Mononuclear cell (primary cell): Measurements from ENCODE around the gene TMEM9B. TPM values are rescaled to one million over a fixed set of nuclear protein-coding genes. Genes with fewer than 3 reads are reported as not detected.
"Not testable (repeated sequence)": the region's sequence is repeated elsewhere in the genome, so short reads cannot be mapped to it uniquely, and the experiment has no call there.

Experiments used
- H3K27me3 ChIP-seq: 2 replicates; pipeline ENCODE4 v1.6.0; 2011; ENCODE audit warnings: low read length, control low read depth; ENCODE audit not compliant: insufficient read depth
- H3K4me1 ChIP-seq: 2 replicates; pipeline ENCODE4 v1.5.1; 2011; ENCODE audit warnings: mild to moderate bottlenecking, low read length, control low read depth; ENCODE audit not compliant: insufficient read depth
- H3K4me3 ChIP-seq: 2 replicates; pipeline ENCODE4 v1.5.1; 2011; ENCODE audit warnings: mild to moderate bottlenecking, low read length, moderate library complexity
- H3K9me3 ChIP-seq: 2 replicates; pipeline ENCODE4 v1.5.1; 2011; ENCODE audit warnings: low read depth, mild to moderate bottlenecking, control low read depth, low read length
- total RNA-seq: library from RNA; depleted of rRNA; stranded (reverse); fragments of >200 nt; gene quantifications from one replicate; pipeline ENCODE4 v1.2.3, GENCODE V29; 2012

The TMEM9B gene
- 40.9 TPM for total RNA-seq

DNA sequence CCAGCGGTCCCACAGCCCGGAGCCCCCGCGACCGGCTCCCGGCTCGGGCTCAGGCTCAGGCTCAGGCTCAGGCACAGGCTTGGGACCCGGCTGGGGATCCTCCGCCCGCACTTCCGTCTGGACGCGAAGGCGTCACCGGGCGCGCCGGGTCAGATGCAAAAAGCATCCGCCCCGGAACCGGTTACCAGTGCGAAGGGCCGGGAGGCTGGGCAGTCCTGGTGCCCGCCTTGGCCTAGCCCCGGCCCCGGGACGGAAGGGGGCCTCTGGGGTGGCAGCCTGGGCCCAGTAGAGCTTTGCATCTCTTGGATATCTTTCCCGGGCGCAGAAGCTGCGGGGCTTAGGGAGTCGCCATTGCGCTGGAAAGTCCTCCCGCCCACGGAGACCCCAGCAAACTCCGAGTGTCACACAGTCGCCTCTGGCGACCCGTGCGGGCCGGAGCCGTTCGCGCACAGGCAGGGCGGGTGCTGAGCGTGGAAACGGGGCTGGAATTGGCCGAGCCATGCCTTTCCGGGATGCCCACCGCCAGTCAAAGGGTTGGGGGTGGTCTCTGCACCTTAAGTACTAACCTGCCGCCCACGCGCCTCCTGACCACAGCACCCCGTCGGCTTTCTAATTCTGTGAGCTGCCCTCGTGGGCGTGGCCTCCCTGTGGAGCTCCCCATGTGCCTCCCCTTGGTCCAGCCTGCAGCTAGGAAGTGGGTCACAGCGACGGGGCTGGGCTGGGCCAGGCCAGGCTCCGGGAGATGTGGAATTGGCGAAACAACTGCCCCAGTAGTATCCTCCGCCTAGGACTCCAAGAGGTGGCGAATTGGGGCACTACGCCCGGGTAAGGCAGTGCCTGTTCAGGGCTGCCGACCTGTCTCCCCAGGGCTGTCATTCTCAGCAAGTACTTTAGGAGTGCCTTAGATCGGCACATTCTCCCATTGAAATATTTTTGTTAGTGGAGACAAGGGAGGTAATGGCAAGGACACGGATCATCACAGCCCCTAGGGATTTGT is at the start of gene TMEM9B:
TSS of gene TMEM9B (minus strand) at position 119 of the 997 bp plus-strand sequence. CDS start 129 bp downstream, outside the sequence.
- Histone ChIP-seq H3K4me1 (peaks cover 27% of the 10 kb centered on the region), H3K9me3 (no peaks in the 10 kb centered on the region), H3K27me3 (no peaks in the 10 kb centered on the region), H3K4me3 (peak within 1 kb of the TSS; percentile 88)

DNA sequence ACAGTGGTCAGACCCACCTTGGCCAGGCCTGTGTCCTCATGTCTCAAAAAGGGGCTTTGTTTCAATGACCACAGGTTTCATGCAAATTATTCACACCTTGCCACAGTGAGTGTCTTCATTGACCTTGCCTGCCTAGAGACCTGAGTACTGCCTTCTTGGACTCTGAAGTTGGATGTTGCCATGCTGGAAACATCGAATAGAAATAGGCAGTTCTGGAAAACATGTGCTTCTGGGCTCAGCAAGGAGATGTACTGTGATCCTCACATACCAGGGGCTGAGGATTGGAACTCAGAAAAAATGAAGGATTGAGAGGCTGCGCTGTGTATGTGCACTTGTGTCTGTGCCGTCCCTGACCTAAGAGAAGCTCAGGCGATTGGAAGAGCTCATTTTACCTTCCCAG is 49.1 kb upstream of the TMEM9B start:
- no peaks in the 10 kb centered on the region for H3K9me3 ChIP-seq
- H3K4me3 ChIP-seq, result no peak overlapping the region
- H3K27me3 ChIP-seq, result no peaks in the 10 kb centered on the region
- H3K4me1 ChIP-seq, result peaks cover 11% of the 10 kb centered on the region

DNA sequence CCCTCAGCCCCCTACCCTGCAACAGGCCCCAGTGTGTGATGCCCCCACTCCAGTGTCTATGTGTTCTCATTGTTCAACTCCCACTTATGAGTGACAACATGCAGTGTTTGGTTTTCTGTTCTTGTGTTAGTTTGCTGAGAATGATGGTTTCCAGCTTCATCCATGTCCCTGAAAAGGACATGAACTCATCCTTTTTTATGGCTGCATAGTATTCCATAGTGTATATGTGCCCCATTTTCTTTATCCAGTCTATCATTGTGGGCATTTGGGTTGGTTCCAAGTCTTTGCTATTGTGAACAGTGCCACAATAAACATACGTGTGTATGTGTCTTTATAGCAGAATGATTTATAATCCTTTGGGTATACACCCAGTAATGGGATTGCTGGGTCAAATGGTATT is 45.3 kb upstream of the TMEM9B start:
- not testable (repeated sequence) for H3K4me3 ChIP-seq, H3K4me1 ChIP-seq, H3K9me3 ChIP-seq
- H3K27me3 ChIP-seq, result peaks cover 10% of the 10 kb centered on the region

DNA sequence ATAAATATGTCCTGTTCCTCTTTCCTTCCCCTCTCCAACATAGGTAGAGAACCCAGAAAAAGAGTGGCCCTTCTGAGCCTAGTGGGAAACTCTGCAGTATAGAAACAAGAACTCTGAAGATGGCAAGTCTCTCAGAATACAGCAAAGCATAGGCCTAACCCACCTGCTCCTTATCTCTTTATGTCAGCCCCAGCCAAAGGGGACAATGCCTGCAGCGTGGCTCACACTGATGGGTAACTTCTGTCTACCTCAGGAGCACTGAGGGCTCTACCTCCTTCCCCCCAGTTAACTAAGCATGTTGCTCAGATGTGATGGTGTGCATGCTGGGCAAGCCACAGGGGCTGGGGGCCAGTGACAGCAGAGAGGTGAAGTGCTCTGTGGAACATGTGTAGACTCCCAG is 44.4 kb upstream of the TMEM9B start:
- Histone ChIP-seq H3K4me3 (no peak overlapping the region), H3K9me3 (no peaks in the 10 kb centered on the region), H3K27me3 (peaks cover 13% of the 10 kb centered on the region), H3K4me1 (peaks cover 11% of the 10 kb centered on the region)

DNA sequence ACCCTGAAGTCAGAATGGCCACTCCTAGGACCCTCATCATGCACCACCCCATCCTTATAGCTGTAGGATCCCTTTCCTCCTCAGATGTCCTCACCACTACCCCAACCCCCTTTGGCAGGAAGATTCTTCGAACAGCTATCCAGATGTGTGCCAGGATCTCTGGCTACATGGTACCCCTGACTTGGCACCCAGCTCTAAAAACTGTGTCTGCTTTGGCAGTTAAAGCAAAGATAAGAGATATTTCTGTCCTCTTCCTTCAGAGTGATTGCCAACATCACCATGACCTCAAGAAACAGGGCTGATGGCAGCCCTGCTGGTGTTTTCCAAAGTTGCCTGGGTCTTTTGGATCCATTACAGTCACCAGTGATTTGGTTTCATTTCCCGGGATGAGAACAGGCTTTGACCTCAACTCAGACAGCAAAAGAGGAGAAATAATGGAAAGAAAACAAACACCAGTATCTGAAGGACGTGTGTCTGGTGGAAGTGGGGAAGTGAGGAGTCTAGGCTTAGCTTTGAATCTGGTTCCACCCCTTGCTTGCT is 43.8 kb upstream of the TMEM9B start:
- Histone ChIP-seq H3K4me3 (no peak overlapping the region), H3K4me1 (peaks cover 17% of the 10 kb centered on the region), H3K27me3 (peaks cover 19% of the 10 kb centered on the region), H3K9me3 (no peaks in the 10 kb centered on the region)

DNA sequence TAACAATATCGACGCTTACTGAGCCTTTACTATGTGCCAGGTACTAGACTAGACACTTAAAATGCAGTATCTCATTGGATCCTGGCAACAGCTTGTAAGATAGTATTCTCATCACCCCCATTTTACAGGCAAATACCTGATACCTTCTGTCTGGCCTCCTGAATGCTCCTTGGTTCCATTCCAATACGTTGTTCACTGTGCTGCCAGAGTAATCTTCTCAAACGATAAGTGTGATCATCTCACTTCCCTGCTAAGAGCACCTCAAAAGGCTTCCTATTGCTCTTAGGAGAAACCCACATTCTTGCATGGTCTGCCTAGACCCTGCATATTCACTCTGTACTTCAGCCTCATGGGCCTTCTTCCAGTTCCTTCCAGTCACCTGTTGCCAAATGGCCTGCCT is 40.8 kb upstream of the TMEM9B start:
- Histone ChIP-seq H3K9me3 (no peaks in the 10 kb centered on the region), H3K4me3 (no peak overlapping the region), H3K27me3 (peaks cover 48% of the 10 kb centered on the region), H3K4me1 (peaks cover 38% of the 10 kb centered on the region)

DNA sequence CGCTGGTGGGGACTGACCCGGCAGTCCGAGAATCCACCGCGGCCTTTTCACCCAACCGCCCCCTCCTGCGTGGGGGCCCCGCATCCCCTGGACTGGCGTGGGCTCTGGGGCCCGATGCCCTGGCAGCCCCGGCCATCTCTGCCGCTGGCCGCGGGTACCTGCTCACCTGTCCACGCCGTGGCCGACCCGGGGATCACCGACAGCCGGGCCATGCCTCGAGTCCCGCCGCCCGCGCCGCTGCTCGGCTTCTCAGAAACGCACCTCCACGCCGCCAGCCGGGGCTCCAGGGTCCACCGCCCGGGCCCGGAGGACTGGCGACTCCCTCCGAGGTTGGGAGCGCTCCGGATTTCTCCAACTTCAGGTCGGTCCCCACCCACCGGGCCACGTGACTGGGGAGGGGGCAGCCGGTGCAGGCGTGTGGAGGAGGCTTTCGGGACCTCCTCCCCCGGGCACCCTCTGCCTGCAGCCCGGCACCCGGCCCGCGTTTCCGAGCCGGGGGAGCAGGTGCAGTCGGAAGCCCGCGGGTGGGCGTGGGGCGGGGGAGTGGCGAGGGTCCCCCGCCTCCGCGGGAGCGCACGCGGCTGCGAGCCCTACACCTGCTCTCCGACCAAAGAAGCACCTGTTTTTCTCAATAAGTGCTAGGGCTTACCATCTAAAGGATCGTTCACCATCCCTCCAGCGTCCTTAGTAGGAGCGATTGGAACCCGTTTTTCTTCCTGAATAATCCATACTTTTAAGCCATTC is 40.1 kb upstream of the TMEM9B start:
- Histone ChIP-seq H3K4me3 (peak overlapping the region; percentile 27), H3K27me3 (peaks cover 55% of the 10 kb centered on the region)

DNA sequence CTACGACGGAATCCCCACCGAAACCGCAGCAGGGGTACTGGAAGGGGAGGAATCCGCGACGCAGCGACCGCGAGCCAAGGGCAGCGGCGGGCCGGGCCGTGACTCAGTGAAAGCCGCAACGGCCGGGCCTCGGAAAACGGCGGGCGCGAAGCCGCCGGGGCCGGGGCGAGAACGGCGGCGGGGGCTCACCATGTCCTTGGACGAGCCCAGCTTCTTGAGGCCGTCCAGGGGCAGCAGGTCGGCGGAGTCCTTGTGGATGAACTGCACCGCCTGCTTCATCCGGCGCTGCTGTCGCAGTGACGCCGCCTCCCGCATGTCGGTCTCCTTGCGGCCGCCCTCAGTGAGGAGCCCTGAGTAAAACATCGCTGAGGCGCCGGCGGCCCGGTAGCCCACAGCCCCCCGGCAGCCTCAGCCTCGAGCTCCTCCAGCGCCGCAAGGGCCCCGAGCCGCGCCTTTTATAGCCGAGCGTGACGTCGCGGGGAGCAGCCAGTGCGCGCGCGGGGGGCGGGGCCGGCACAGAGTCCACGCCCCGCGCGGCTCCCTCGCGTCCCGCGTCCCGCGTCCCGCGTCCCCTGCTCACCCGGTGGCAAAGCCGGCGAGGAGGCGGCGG is 39.4 kb upstream of the TMEM9B start, which contains the start of gene NRIP3:
TSS of gene NRIP3 (minus strand) at position 429 of the 610 bp plus-strand sequence. CDS start at position 363, 66 bp downstream.
- H3K9me3 ChIP-seq, result no peaks in the 10 kb centered on the region
- H3K4me1 ChIP-seq, result peaks cover 38% of the 10 kb centered on the region
- peaks cover 60% of the 10 kb centered on the region for H3K27me3 ChIP-seq
- H3K4me3 ChIP-seq, result peak within 1 kb of the TSS; percentile 27

More for the DNA sequence above, 40.1 kb upstream of the TMEM9B start:
- no peaks in the 10 kb centered on the region for H3K9me3 ChIP-seq
- H3K4me1 ChIP-seq, result peaks cover 38% of the 10 kb centered on the region

DNA sequence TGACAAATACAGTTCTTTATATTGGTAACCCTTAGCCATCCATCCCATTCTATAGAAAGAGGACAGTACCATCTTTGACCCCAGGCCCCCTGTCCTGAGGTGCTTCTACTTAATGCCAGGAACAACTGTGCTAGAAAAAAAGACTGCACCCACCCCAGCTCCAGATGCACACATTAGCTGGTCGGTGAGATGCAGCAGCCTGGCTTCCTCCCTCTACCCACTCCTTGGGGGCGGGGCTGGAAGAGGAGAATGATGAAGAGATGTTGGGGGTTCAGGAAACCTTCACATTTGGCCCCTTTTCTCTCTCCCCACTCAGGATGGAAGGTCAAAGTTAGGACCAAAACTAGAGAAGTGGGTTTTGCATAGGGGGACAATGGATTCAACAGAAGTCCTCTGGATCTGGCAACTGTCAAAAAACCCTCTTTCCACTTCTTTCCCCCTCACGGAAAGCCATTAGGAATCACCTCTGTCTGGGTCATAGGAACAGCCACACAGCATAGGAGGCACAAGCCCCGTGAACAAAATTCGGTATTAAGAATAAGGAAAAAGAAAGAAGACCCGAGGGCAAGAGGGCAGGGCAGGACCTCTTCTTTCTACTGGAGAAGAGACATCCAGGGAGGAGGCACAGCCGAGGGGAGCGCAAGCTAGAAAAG is 38.8 kb upstream of the TMEM9B start:
- no peaks in the 10 kb centered on the region for H3K9me3 ChIP-seq
- peaks cover 38% of the 10 kb centered on the region for H3K4me1 ChIP-seq
- H3K4me3 ChIP-seq, result peak overlapping the region; percentile 27
- H3K27me3 ChIP-seq, result peaks cover 60% of the 10 kb centered on the region

DNA sequence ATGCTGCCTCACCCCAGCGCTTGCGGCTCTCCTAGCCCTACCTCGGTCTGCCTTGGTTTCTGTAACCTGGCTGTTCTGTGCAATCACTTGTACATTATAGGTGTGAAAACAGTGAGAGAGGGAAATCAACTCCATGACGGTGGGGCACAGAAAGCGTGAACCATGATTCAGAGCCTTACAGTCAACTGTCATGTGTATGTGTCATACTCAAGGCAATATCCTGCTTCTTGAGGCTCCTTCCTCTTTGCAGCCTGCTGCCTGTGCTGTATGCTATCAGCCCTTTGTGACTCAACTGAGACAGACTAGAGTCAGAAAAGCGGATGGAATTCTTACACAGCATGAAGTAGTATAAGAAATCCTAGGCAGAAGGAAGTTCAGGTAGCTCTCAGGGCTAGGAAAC is 37.5 kb upstream of the TMEM9B start:
- Histone ChIP-seq H3K27me3 (peaks cover 60% of the 10 kb centered on the region), H3K4me3 (no peak overlapping the region), H3K9me3 (no peaks in the 10 kb centered on the region), H3K4me1 (peaks cover 38% of the 10 kb centered on the region)

DNA sequence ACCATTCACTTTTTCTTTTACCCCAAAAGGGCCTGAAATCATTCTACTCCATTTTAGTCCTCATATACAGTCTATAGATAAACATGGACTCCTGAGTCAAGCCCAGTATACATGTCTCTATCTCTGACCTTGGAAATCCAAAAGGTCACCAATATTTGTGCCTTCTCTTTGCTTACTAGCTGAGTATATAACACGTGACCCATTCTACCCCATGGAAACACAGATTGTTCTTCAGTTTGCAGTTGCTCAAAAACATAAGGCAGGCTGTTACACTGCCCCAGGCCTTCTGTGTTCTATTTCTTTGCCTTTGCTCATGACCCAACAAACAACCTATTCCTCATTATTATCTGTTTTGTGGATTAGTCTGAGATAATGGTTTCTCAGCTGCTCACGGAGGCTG is 33.8 kb upstream of the TMEM9B start:
- H3K4me3 ChIP-seq, result no peak overlapping the region
- H3K27me3 ChIP-seq, result peaks cover 42% of the 10 kb centered on the region
- peaks cover 20% of the 10 kb centered on the region for H3K4me1 ChIP-seq
- H3K9me3 ChIP-seq, result no peaks in the 10 kb centered on the region

DNA sequence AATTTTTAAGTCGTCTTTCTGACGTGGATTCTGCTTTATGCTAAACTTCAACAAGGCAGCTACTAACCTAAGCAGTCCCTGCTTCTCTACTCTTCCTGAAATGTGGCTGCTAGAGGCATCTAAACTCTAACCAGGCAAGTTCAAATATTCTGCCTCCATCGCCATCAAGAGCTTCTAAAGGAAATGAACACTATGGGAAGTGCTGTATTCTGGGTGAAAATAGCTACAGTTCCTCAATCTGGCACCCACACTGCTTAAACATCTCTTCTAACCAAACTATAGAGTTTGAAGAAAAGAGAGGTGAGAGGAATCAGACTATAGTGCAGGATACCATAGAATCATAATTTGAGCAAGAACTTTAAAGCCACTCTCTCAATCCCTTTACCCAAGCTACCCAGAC is 33.2 kb upstream of the TMEM9B start:
- no peaks in the 10 kb centered on the region for H3K9me3 ChIP-seq
- no peak overlapping the region for H3K4me3 ChIP-seq
- peaks cover 14% of the 10 kb centered on the region for H3K4me1 ChIP-seq
- peaks cover 37% of the 10 kb centered on the region for H3K27me3 ChIP-seq

DNA sequence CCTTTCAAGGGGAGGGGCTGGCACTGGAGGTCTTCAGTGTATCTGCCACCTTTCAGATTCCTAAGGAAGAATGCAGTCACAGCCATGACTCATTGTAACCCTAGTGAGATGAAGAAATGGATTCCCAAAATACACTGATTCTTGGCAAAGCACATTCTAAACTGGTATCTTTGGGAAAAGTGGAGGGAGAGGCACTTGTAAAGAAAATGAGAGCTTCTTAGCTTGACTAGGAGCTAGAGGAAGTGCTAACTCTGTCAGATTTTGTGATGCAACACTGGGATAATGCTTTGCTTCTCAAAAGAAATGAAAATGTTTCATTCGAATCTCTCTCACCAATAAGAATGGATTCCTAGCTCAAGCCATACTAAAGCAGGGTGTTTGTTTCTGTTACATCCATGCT is 25.2 kb upstream of the TMEM9B start:
- Histone ChIP-seq H3K4me1 (peaks cover 8% of the 10 kb centered on the region), H3K9me3 (no peaks in the 10 kb centered on the region), H3K4me3 (no peak overlapping the region), H3K27me3 (no peaks in the 10 kb centered on the region)
